Stimulated activated CD8-positive, alpha-beta memory T cell treated with anti-CD3 and anti-CD28 coated beads, Interleukin-12 subunit alpha, Interleukin-12 subunit beta, amount 100 ng/mL, for 4 hours (primary cell): Measurements from ENCODE around the gene EIF3J.
"Not testable (repeated sequence)": the region's sequence is repeated elsewhere in the genome, so short reads cannot be mapped to it uniquely, and the experiment has no call there.

ENCODE experiments used
- DNase-seq: peaks from one replicate; pipeline ENCODE4 v3.0.0-alpha.2; 2020; ENCODE audit warnings: low read depth

EIF3J gene

DNA sequence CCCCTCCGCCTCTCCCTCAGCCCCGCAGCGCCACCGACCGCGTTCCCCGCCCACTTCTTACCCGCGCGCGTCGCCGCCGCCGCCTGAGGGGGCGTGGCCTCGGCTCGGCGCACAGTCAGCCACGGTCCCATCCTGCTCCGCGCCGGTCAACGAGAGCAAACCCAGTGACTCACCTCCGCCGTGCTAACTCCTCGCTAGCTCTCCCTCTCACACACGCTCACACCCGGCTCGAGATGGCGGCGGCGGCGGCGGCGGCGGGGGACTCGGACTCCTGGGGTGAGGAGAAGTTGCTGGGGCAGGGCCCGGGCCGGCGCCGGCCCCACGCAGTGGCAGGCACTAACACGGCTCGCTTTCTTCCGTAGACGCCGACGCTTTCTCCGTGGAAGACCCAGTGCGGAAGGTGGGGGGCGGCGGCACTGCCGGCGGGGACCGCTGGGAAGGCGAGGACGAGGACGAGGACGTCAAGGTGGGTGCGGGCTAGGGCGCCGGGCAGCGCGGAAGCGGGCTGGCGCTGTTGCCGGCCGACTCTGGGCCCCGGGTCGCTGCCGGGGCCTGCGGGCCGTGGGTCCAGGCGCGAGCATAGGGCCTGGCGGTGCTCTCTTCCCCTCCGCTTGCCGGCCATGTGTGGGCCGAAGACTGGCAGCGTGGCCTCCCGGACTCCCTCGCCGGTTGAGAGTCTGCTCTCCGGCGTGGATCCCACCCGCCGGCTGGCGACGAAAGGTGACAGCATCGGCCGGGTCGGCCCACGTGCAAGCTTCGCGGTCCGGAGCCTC is at the start of gene EIF3J:
EIF3J (plus strand) TSS at position 186 of the 773 bp plus-strand sequence; CDS start at position 234, 48 bp downstream.
- peak; percentile 93 for DNase-seq

- no peak for DNase-seq
These were observed 47.5 kb upstream of the EIF3J start for GRCh38 chr15:44489464-44489863.

DNA sequence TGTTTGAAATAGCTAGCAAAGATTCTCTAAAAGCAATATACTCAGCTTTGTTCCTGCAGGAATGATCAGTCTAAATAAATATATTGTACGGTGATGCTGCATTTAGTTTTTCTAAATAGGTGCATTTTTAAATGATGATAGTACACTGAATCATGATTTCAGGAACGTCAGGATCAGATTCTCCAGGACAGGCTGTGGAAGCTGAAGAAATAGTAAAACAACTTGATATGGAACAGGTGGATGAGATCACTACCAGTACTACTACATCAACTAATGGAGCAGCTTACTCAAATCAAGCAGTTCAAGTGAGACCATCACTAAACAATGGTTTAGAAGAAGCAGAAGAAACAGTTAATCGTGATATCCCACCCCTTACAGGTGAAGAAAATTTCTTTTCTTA is 46.3 kb upstream of the EIF3J start:
- no peak for DNase-seq

GRCh38 chr15:44492040-44492439 is 44.9 kb upstream of the EIF3J start:
- no peak for DNase-seq

DNA sequence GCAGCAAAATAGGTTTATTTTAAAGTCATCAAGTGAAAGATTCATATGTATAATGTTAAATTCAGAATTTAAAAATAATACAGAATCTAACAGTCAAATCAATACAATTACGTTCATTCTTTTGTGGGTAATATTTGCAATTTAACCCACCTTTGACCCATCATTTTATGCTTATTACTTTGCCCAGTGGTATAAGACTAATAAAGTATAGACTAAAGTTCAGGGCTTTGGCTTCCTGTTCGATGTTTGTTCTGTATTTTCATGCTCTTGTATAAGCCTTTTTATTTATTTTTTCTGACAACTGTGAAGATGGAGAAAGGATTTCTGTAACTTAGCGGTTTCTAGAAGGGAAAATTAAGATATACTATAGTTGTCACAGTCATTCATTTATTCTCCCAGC is 44.3 kb upstream of the EIF3J start:
- no peak for DNase-seq

DNA sequence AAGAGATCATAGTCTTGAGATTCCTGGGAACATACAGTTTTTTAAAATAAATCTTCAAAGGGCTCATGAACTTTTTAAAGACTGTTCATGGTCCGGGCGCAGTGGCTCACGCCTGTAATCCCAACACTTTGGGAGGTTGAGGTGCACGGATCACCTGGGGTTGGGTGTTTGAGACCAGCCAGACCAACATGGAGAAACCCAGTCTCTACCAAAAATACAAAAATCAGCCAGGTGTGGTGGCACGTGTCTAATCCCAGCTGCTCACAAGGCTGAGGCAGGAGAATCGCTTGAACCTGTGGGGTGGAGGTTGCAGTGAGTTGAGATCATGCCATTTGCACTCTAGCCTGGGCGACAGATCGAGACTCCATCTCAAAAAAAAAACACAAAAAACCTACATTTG is 41.4 kb upstream of the EIF3J start:
- no peak for DNase-seq

- no peak for DNase-seq
These were observed 36.4 kb upstream of the EIF3J start for GRCh38 chr15:44500555-44500954.

DNA sequence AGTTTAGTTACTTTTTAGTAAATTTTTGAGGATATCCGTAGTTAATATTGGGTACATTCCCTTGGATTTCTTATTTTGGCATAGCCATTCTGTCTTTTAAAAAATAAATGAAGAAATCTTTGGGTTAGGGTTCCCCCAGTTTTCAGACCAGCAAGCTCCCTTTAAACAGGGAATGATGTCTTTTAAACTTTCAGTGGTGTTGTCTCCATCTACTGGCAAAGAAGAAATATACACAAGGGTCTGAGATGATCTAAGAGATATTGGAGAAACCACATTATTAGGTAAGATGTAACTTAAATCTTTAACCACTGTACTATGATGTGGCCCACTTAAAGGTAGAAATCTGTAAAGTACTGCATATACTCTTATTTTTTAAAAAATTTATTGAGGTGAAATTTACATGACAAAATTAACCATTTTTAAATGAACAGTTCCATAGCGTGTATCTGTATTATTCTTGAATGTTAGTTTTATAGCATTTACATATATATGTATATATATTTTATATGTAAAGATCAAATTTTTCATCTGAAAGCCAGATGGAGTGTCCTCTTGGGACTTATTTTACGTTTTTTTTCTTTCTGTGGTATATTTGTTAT is 35.1 kb upstream of the EIF3J start:
- no peak for DNase-seq

GRCh38 chr15:44516436-44516835 is 20.5 kb upstream of the EIF3J start:
- DNase-seq = no peak

GRCh38 chr15:44519537-44519936 is 17.4 kb upstream of the EIF3J start:
- no peak for DNase-seq

GRCh38 chr15:44525018-44525417 is 11.9 kb upstream of the EIF3J start:
- no peak for DNase-seq

DNA sequence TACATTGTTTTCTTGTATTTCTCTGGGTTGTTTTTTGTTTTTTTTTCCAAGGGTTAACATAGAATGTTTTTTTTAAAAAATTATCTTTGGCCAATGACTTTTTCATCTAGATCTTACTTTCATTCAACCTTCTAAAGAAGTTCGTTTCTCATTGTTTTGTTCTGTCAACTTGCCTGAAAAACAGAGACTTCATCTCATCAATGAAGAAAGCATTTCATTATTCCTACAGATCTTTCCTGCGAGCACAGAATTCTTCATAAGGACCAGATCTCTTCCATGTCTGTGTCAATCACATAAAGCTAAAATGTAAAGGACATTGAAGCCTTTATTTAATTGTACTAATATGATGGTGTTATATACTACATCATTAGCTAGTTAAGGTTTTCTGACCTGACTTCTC is 9.7 kb upstream of the EIF3J start:
- DNase-seq = no peak

DNA sequence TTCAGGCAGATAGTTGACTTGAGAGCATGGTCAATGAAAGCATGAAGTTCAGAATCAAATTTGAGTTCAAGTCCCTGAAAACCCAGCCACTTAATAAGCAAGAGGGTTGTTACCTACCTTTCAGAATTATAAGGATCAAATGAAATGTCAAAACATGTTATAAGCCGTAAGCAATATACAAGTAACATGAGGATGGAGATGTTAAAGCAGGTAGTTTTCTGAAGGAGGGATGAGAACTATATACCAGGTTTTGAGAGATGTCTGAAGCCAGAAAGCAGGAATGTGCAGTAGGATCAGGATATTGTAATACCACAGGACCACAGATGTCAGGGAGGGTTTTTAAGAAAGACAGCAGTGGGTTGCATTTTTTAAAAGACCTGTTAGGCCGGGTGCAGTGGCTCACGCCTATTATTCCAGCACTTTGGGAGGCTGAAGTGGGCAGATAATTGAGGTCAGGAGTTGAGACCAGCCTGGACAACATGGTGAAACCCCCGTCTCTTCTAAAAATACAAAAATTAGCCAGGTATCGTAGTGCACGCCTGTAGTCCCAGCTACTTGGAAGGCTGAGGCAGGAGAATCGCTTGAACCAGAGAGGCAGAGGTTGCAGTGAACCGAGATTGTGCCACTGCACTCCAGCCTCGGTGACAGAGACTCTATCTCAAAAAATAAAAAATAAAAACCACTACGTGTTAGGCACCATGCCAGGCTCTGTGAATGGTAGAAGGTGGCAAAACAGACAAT is 6.9 kb upstream of the EIF3J start:
- no peak for DNase-seq

GRCh38 chr15:44530653-44531052 is 6.3 kb upstream of the EIF3J start:
- no peak for DNase-seq

DNA sequence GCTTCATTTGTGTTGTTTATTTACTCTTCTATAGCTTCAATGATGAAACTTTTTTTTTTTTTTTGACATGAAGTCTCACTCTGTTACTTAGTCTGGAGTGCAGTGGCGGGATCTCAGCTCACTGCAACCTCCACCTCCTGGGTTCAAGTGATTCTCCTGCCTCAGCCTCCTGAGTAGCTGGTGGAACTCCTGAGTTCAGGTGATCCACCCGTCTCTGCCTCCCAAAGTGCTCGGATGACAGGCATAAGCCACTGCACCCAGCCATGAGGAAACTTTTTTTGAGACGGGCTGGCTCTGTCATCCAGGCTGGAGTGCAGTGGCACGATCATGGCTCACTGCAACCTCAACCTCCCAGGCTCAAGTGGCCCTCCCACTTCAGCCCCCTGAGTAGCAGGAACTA is 4.7 kb upstream of the EIF3J start:
- DNase-seq = not testable (repeated sequence)

GRCh38 chr15:44532689-44533088 is 4.3 kb upstream of the EIF3J start:
- no peak for DNase-seq

GRCh38 chr15:44535092-44535491 is 1.9 kb upstream of the EIF3J start:
- no peak for DNase-seq

DNA sequence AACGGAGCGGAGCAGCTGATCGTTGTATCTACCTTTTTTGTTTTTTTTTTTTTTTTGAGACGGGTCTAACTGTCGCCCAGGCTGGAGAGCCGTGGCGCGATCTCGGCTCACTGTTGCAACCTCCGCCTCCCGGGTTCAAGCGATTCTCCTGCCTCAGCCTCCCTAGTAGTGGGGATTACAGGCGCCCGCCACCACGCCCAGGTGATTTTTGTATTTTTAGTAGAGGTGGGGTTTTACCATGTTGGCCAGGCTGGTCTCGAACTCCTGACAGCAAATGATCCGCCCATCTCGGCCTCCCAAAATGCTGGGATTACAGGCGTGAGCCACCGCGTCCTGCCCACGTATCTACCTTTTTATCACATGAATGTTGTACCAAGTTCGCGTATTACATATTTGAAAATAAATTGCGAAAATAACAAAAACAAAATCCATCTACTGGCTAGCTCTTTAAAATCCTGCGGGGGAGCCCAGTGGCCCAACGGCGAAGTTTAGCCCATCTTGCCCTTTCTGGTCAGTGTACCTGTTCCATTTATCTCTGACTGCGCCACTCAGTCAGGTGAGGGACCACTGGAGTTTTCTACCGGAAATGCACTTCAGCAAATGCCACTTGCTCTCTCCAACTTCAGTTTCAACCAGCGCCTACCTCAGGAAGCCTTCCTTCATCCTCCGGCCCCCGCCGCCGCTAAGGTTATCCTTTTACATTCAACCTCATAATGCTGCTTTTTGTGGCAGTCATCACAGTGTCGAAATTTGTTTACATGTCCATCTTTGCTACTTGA is 1.2 kb upstream of the EIF3J start:
- DNase-seq = no peak

GRCh38 chr15:44536302-44536961 is 515 bp upstream of the EIF3J start:
- DNase-seq = no peak

- no peak for DNase-seq
These were observed 841 bp downstream of the EIF3J start for GRCh38 chr15:44537735-44538240.

DNA sequence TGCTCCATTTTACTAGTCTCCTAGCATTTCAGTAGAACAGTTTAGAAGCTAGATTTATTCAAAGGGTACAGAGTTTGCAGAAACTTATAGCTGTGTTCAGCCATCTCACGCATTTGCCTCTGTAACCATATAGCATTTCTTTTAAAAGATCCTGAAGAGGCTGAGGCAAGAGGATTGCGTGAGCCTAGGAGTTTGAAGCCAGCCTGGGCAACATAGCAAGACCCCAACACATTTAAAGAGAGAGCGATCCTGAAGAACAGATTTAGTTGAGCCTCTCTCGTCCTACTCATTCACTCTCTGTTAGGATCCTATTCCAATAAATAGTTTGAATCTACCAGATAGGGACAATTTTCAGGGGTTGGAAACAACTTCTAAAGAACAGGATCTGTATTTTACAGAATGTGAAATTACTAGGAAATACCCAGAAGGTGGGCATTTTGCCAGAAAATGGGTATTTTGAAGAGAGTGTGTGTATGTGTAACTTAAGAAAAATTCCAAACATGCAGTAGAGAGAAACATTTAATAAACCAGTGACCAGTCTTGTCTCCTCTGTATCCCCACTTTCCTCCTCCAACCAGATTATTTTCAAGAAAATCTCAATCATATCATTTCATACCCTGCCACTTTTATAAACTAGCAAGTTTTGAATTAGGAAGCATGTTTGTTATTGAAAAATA is 4.5 kb downstream of the EIF3J start:
- no peak for DNase-seq
